Measurements from ENCODE around the gene VEZT.
"Not testable (repeated sequence)": the region's sequence is repeated elsewhere in the genome, so short reads cannot be mapped to it uniquely, and the experiment has no call there.

- TF ChIP-seq CTCF (IDR thresholded peaks at IDR 0.05 in 2 of 3, conservative IDR thresholded peaks at IDR 0.05 in 1 of 3; ENCODE audit: borderline replicate concordance in 1 of 3, insufficient read depth in 1 of 3, low read depth in 2 of 3, low read length in 2 of 3); ATF3 (IDR thresholded peaks at IDR 0.05): not testable (repeated sequence)
Measured at GRCh38 chr12:95239835-95240234, 22.2 kb downstream of the VEZT start.

Data from HCT116 (cell line).